ENCODE results near the gene CAPN2. TPM values are rescaled to one million over a fixed set of nuclear protein-coding genes. Genes with fewer than 3 reads are reported as not detected.

The CAPN2 gene
- total and polyA plus RNA-seq, 2 experiments from 2014 or later, result 8.4 to 17.8 TPM

DNA sequence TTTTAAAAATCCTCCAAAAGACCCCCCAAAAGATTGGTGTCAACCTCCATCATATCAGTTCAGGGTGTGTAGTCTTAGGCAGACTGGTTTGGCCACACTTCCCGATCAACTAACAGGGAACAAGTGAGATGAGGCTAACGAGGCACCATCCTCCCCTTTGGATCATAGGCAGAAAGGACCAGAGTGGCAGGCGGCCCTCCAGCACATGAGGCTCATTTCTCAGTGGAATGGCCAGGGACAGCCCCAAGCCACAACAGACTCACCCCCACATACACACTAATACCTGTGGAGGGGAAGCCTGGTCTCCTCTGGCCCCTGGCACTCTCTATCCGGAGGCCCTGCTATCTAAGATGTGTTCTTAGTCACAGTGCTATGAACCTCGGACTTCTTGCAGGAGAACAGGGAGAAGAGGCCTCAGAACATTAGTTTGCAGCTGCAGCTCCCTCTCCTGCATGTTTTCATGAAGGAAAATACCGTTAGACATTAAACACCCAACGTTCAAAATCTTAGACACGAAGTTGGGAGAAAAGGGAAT is 17.3 kb upstream of the CAPN2 start:
- 0 out of 2 replicates have a peak overlapping the region, but pooled peaks have one; percentile 63 for H2AFZ ChIP-seq
- H3K4me3 Mint-ChIP-seq, result no peak overlapping the region

More for the DNA sequence above, 17.3 kb upstream of the CAPN2 start:
- no peak for DNase-seq (ENCODE audit: low spot score)
- no peak for ATAC-seq
- Histone ChIP-seq H3K79me2 (replicated peaks; ENCODE audit: insufficient read depth) (no peaks in the 10 kb centered on the region), H3K4me3 (no peak overlapping the region), H3K36me3 (ENCODE audit: insufficient read depth) (no peaks in the 10 kb centered on the region), H3F3A (replicated peaks; ENCODE audit: low read depth) (no peaks in the 10 kb centered on the region), H3K4me2 (no peak overlapping the region), H3K27me3 (ENCODE audit: insufficient read depth) (no peaks in the 10 kb centered on the region), H4K20me1 (replicated peaks; ENCODE audit: insufficient read depth) (no peaks in the 10 kb centered on the region), H3K4me1 (ENCODE audit: insufficient read depth) (no peaks in the 10 kb centered on the region; the same call in 1 of the 2 replicates), H3K27ac (ENCODE audit: low read depth) (no peak overlapping the region), H3K9me2 (ENCODE audit: insufficient read depth) (no peaks in the 10 kb centered on the region)
- Mint-ChIP-seq H3K36me3 (ENCODE audit: low read depth) (no peaks in the 10 kb centered on the region), H3K4me1 (peaks cover under 1% of the 10 kb centered on the region; the same call in 2 of the 3 replicates), H3K27me3 (ENCODE audit: insufficient read depth, low read depth, poor library complexity) (peaks cover 4% of the 10 kb centered on the region), H3K9me3 (no peaks in the 10 kb centered on the region), H3K27ac (no peak overlapping the region)
- TF ChIP-seq, protein P1, sequence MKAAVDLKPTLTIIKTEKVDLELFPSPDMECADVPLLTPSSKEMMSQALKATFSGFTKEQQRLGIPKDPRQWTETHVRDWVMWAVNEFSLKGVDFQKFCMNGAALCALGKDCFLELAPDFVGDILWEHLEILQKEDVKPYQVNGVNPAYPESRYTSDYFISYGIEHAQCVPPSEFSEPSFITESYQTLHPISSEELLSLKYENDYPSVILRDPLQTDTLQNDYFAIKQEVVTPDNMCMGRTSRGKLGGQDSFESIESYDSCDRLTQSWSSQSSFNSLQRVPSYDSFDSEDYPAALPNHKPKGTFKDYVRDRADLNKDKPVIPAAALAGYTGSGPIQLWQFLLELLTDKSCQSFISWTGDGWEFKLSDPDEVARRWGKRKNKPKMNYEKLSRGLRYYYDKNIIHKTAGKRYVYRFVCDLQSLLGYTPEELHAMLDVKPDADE (IDR thresholded peaks at IDR 0.05), result no peak
- TF ChIP-seq CREB1 (CRISPR knock-in tag; IDR thresholded peaks at IDR 0.05; ENCODE audit: low read depth) (no peak), EZH2phosphoT487 (IDR thresholded peaks at IDR 0.05; ENCODE audit: unreplicated experiment) (no peak), NANOG (IDR thresholded peaks at IDR 0.05; ENCODE audit: borderline replicate concordance) (no peak), JUNB (IDR thresholded peaks at IDR 0.05; ENCODE audit: unreplicated experiment) (no peak), STAT1 (IDR thresholded peaks at IDR 0.05; ENCODE audit: unreplicated experiment) (no peak), EZH2 (IDR thresholded peaks at IDR 0.05; ENCODE audit: low read depth, unreplicated experiment) (no peak), ZNF331 (CRISPR knock-in tag; IDR thresholded peaks at IDR 0.05; ENCODE audit: low read depth) (no peak)
- TF ChIP-seq, protein P2, sequence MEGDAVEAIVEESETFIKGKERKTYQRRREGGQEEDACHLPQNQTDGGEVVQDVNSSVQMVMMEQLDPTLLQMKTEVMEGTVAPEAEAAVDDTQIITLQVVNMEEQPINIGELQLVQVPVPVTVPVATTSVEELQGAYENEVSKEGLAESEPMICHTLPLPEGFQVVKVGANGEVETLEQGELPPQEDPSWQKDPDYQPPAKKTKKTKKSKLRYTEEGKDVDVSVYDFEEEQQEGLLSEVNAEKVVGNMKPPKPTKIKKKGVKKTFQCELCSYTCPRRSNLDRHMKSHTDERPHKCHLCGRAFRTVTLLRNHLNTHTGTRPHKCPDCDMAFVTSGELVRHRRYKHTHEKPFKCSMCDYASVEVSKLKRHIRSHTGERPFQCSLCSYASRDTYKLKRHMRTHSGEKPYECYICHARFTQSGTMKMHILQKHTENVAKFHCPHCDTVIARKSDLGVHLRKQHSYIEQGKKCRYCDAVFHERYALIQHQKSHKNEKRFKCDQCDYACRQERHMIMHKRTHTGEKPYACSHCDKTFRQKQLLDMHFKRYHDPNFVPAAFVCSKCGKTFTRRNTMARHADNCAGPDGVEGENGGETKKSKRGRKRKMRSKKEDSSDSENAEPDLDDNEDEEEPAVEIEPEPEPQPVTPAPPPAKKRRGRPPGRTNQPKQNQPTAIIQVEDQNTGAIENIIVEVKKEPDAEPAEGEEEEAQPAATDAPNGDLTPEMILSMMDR (conservative IDR thresholded peaks at IDR 0.05; ENCODE audit: low read depth in 2 of 2), result no peak
- TF ChIP-seq, protein P3, sequence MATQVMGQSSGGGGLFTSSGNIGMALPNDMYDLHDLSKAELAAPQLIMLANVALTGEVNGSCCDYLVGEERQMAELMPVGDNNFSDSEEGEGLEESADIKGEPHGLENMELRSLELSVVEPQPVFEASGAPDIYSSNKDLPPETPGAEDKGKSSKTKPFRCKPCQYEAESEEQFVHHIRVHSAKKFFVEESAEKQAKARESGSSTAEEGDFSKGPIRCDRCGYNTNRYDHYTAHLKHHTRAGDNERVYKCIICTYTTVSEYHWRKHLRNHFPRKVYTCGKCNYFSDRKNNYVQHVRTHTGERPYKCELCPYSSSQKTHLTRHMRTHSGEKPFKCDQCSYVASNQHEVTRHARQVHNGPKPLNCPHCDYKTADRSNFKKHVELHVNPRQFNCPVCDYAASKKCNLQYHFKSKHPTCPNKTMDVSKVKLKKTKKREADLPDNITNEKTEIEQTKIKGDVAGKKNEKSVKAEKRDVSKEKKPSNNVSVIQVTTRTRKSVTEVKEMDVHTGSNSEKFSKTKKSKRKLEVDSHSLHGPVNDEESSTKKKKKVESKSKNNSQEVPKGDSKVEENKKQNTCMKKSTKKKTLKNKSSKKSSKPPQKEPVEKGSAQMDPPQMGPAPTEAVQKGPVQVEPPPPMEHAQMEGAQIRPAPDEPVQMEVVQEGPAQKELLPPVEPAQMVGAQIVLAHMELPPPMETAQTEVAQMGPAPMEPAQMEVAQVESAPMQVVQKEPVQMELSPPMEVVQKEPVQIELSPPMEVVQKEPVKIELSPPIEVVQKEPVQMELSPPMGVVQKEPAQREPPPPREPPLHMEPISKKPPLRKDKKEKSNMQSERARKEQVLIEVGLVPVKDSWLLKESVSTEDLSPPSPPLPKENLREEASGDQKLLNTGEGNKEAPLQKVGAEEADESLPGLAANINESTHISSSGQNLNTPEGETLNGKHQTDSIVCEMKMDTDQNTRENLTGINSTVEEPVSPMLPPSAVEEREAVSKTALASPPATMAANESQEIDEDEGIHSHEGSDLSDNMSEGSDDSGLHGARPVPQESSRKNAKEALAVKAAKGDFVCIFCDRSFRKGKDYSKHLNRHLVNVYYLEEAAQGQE (IDR thresholded peaks at IDR 0.05; ENCODE audit: unreplicated experiment), result no peak
- TF ChIP-seq, protein P4, sequence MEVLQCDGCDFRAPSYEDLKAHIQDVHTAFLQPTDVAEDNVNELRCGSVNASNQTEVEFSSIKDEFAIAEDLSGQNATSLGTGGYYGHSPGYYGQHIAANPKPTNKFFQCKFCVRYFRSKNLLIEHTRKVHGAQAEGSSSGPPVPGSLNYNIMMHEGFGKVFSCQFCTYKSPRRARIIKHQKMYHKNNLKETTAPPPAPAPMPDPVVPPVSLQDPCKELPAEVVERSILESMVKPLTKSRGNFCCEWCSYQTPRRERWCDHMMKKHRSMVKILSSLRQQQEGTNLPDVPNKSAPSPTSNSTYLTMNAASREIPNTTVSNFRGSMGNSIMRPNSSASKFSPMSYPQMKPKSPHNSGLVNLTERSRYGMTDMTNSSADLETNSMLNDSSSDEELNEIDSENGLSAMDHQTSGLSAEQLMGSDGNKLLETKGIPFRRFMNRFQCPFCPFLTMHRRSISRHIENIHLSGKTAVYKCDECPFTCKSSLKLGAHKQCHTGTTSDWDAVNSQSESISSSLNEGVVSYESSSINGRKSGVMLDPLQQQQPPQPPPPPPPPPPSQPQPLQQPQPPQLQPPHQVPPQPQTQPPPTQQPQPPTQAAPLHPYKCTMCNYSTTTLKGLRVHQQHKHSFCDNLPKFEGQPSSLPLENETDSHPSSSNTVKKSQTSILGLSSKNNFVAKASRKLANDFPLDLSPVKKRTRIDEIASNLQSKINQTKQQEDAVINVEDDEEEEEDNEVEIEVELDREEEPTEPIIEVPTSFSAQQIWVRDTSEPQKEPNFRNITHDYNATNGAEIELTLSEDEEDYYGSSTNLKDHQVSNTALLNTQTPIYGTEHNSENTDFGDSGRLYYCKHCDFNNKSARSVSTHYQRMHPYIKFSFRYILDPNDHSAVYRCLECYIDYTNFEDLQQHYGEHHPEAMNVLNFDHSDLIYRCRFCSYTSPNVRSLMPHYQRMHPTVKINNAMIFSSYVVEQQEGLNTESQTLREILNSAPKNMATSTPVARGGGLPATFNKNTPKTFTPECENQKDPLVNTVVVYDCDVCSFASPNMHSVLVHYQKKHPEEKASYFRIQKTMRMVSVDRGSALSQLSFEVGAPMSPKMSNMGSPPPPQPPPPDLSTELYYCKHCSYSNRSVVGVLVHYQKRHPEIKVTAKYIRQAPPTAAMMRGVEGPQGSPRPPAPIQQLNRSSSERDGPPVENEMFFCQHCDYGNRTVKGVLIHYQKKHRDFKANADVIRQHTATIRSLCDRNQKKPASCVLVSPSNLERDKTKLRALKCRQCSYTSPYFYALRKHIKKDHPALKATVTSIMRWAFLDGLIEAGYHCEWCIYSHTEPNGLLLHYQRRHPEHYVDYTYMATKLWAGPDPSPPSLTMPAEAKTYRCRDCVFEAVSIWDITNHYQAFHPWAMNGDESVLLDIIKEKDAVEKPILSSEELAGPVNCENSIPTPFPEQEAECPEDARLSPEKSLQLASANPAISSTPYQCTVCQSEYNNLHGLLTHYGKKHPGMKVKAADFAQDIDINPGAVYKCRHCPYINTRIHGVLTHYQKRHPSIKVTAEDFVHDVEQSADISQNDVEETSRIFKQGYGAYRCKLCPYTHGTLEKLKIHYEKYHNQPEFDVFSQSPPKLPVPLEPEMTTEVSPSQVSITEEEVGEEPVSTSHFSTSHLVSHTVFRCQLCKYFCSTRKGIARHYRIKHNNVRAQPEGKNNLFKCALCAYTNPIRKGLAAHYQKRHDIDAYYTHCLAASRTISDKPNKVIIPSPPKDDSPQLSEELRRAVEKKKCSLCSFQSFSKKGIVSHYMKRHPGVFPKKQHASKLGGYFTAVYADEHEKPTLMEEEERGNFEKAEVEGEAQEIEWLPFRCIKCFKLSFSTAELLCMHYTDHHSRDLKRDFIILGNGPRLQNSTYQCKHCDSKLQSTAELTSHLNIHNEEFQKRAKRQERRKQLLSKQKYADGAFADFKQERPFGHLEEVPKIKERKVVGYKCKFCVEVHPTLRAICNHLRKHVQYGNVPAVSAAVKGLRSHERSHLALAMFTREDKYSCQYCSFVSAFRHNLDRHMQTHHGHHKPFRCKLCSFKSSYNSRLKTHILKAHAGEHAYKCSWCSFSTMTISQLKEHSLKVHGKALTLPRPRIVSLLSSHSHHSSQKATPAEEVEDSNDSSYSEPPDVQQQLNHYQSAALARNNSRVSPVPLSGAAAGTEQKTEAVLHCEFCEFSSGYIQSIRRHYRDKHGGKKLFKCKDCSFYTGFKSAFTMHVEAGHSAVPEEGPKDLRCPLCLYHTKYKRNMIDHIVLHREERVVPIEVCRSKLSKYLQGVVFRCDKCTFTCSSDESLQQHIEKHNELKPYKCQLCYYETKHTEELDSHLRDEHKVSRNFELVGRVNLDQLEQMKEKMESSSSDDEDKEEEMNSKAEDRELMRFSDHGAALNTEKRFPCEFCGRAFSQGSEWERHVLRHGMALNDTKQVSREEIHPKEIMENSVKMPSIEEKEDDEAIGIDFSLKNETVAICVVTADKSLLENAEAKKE (CRISPR knock-in tag; IDR thresholded peaks at IDR 0.05), result no peak
